ENCODE measurements around the gene TAC3. TPM values are rescaled to one million over a fixed set of nuclear protein-coding genes. Genes with fewer than 3 reads are reported as not detected.

TAC3 gene
- total and polyA plus RNA-seq, 2 donors (not counting 3 experiments of a cell fraction or from before 2014, with no cell fraction given), result not detected

- ChIA-PET CTCF (no interaction called here), POLR2A (no interaction called here)
- FAIRE-seq (no peak), DNase-seq (ENCODE audit: low read depth, low spot score) (no peak)
- H3K27ac ChIP-seq (ENCODE audit: insufficient read depth, low read depth, low read length), result no peak overlapping the region
- no peak for TF ChIP-seq GATA2 (IDR thresholded peaks at IDR 0.05; ENCODE audit: insufficient read depth, insufficient read length, low read depth, low read length)
- TF ChIP-seq POLR2A (IDR thresholded peaks at IDR 0.05; ENCODE audit: low read depth, low read length), result no peak
- no peak for TF ChIP-seq FOS (IDR thresholded peaks at IDR 0.05; ENCODE audit: borderline replicate concordance, insufficient read depth, low read length)
- no peak for TF ChIP-seq JUN (IDR thresholded peaks at IDR 0.05; ENCODE audit: borderline replicate concordance, insufficient read depth, insufficient read length, low read depth)
- no peak for TF ChIP-seq MAX (IDR thresholded peaks at IDR 0.05; ENCODE audit: insufficient read depth, insufficient read length)
- no peak for TF ChIP-seq CTCF (IDR thresholded peaks at IDR 0.05; ENCODE audit: extremely low read depth in 1 of 2, insufficient read depth in 1 of 2, low read depth in 1 of 2, low read length in 2 of 2)
- no peak for TF ChIP-seq MYC (IDR thresholded peaks at IDR 0.05; ENCODE audit: low read depth, low read length)
- TF ChIP-seq POLR2AphosphoS5 (IDR thresholded peaks at IDR 0.05; ENCODE audit: insufficient read depth, low read depth, low read length), result no peak
- TF ChIP-seq EZH2 (IDR thresholded peaks at IDR 0.05; ENCODE audit: borderline replicate concordance, low read depth, low read length, severe bottlenecking), result no peak
- dilution Hi-C loops (cut with MboI; ENCODE audit: extremely low pct_ligation_motif_present, low sequenced_read_pairs), result no loop called here
- H3K36me3 ChIP-seq (ENCODE audit: control insufficient read depth in 2 of 2, extremely low read depth in 1 of 2, insufficient read depth in 2 of 2, low read length in 2 of 2), result no peaks in the 10 kb centered on the region
- H3K9ac ChIP-seq (replicated peaks; ENCODE audit: extremely low read depth, insufficient read depth, low read length), result no peak overlapping the region
- no TSS peak for BruUV-seq (replicated peaks)
- H3K27me3 ChIP-seq (ENCODE audit: control insufficient read depth in 2 of 2, insufficient read depth in 2 of 2, low read length in 2 of 2), result peaks cover 9% of the 10 kb centered on the region in 2 experiments
- no peak overlapping the region for H3K4me2 ChIP-seq (ENCODE audit: insufficient read depth, low read length)
- H3K9me3 ChIP-seq (replicated peaks; ENCODE audit: control insufficient read depth, insufficient read depth, low read length), result no peaks in the 10 kb centered on the region
- no peaks in the 10 kb centered on the region for H4K20me1 ChIP-seq (replicated peaks; ENCODE audit: control insufficient read depth, extremely low read depth, insufficient read depth, low read length)
- no peaks in the 10 kb centered on the region for H3K4me1 ChIP-seq (ENCODE audit: control insufficient read depth, extremely low read depth, insufficient read depth, low read length)
- H3K9me1 ChIP-seq (replicated peaks; ENCODE audit: control insufficient read depth, extremely low read depth, insufficient read depth, low read length), result no peaks in the 10 kb centered on the region
- no peak overlapping the region for H3K4me3 ChIP-seq (replicated peaks in 1 of 3; ENCODE audit: insufficient read depth in 1 of 3, low read depth in 1 of 3, low read length in 3 of 3)
- intact Hi-C loops (cut with micrococcal nuclease), result no loop called here
- H3K79me2 ChIP-seq (ENCODE audit: control insufficient read depth, insufficient read depth, low read length), result no peaks in the 10 kb centered on the region
- no peak overlapping the region for H2AFZ ChIP-seq (ENCODE audit: low read depth, low read length)
Observed at GRCh38 chr12:57047981-57048380, 31.7 kb upstream of the TAC3 start.

Measured in endothelial cell of umbilical vein (primary cell).